HCT116 (cell line): ENCODE data around the gene ARNT2.

Experiments used
- CEBPB ChIP-seq: IDR thresholded peaks from 2 replicates; pipeline ENCODE4 v1.6.1; 2012; ENCODE audit warnings: low read depth
- EZH2 ChIP-seq: fragments of 200-600 bp; sonication (generic); IDR thresholded peaks from 2 replicates; pipeline ENCODE4 v1.6.1; 2017; ENCODE audit warnings: antibody characterized with exemption, mixed run types
- EZH2phosphoT487 ChIP-seq: fragments of 200-600 bp; IDR thresholded peaks from 2 replicates; pipeline ENCODE4 v1.6.1; 2018; ENCODE audit warnings: antibody characterized with exemption, borderline replicate concordance
- JUND ChIP-seq: IDR thresholded peaks from 2 replicates; pipeline ENCODE4 v1.6.1; 2012
- POLR2A ChIP-seq: IDR thresholded peaks from 2 replicates; pipeline ENCODE4 v1.7.0; 2011; ENCODE audit warnings: borderline replicate concordance; ENCODE audit not compliant: insufficient read depth, insufficient read length; ENCODE audit errors: extremely low read depth
- POLR2AphosphoS5 ChIP-seq: IDR thresholded peaks from 2 replicates; pipeline ENCODE4 v1.6.1; 2011; ENCODE audit warnings: mild to moderate bottlenecking, low read depth, low read length, moderate library complexity
- RAD21 ChIP-seq: IDR thresholded peaks from 2 replicates; pipeline ENCODE4 v1.6.1; 2012; ENCODE audit warnings: low read depth, mild to moderate bottlenecking
- REST ChIP-seq: IDR thresholded peaks from 2 replicates; pipeline ENCODE4 v1.6.1; 2012; ENCODE audit warnings: low read depth
- SRF ChIP-seq: IDR thresholded peaks from 2 replicates; pipeline ENCODE4 v1.6.1; 2012; ENCODE audit warnings: low read depth
- TCF7L2 ChIP-seq: IDR thresholded peaks from 2 replicates; pipeline ENCODE4 v1.7.0; 2011; ENCODE audit warnings: borderline replicate concordance, inconsistent platforms; ENCODE audit not compliant: insufficient read depth, insufficient read length; ENCODE audit errors: extremely low read depth
- YY1 ChIP-seq: IDR thresholded peaks from 2 replicates; pipeline ENCODE4 v1.6.1; 2011; ENCODE audit warnings: low read length, low read depth, moderate library complexity, mild to moderate bottlenecking; ENCODE audit not compliant: insufficient replicate concordance; ENCODE audit errors: extremely low read depth
- ZNF274 ChIP-seq: fragments of 200-500 bp; sonication (Bioruptor generic); IDR thresholded peaks from 2 replicates; pipeline ENCODE4 v1.6.1; 2014; ENCODE audit warnings: mild to moderate bottlenecking, low read depth, low read length, inconsistent platforms
- TF ChIP-seq, protein P1 (sequence below), 3 experiments: fragments of 200-600 bp in 1 of 3; sonication (generic) in 1 of 3; IDR thresholded peaks in 2 of 3; conservative IDR thresholded peaks in 1 of 3; 2 replicates each; pipeline ENCODE4 v1.5.1; 2012 to 2017; ENCODE audit warnings: low read depth in 2 of 3, low read length in 2 of 3, antibody characterized with exemption in 1 of 3, borderline replicate concordance in 1 of 3, control low read depth in 1 of 3, mild to moderate bottlenecking in 1 of 3, mixed read lengths in 1 of 3, mixed run types in 1 of 3, moderate library complexity in 1 of 3; ENCODE audit not compliant: insufficient read depth in 1 of 3

GRCh38 chr15:80527961-80528360, 123.8 kb downstream of the ARNT2 start:
- TF ChIP-seq, protein P1, sequence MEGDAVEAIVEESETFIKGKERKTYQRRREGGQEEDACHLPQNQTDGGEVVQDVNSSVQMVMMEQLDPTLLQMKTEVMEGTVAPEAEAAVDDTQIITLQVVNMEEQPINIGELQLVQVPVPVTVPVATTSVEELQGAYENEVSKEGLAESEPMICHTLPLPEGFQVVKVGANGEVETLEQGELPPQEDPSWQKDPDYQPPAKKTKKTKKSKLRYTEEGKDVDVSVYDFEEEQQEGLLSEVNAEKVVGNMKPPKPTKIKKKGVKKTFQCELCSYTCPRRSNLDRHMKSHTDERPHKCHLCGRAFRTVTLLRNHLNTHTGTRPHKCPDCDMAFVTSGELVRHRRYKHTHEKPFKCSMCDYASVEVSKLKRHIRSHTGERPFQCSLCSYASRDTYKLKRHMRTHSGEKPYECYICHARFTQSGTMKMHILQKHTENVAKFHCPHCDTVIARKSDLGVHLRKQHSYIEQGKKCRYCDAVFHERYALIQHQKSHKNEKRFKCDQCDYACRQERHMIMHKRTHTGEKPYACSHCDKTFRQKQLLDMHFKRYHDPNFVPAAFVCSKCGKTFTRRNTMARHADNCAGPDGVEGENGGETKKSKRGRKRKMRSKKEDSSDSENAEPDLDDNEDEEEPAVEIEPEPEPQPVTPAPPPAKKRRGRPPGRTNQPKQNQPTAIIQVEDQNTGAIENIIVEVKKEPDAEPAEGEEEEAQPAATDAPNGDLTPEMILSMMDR (IDR thresholded peaks at IDR 0.05 in 2 of 3, conservative IDR thresholded peaks at IDR 0.05 in 1 of 3; ENCODE audit: borderline replicate concordance in 1 of 3, insufficient read depth in 1 of 3, low read depth in 2 of 3, low read length in 2 of 3), result no peak
- TF ChIP-seq SRF, result no peak
- TF ChIP-seq YY1, result no peak
- TF ChIP-seq JUND, result no peak
- no peak for TF ChIP-seq REST
- TF ChIP-seq POLR2A, result no peak
- no peak for TF ChIP-seq ZNF274
- no peak for TF ChIP-seq CEBPB
- no peak for TF ChIP-seq EZH2phosphoT487
- TF ChIP-seq EZH2, result no peak
- no peak for TF ChIP-seq TCF7L2
- TF ChIP-seq POLR2AphosphoS5, result no peak
- TF ChIP-seq RAD21, result no peak
